H1 (cell line): ENCODE measurements around the gene CCDC88A. TPM values are rescaled to one million over a fixed set of nuclear protein-coding genes. Genes with fewer than 3 reads are reported as not detected.

Source experiments
- CTCF ChIA-PET: fragments of 300-600 bp; sonication (Branson Sonifier 250); formaldehyde crosslinking; loops from one replicate; lab custom pipeline; 2021; ENCODE audit not compliant: partially characterized antibody; lab: Charles Lee
- POLR2A ChIA-PET: fragments of 300-600 bp; sonication (Branson Sonifier 250); formaldehyde crosslinking; loops from one replicate; lab custom pipeline; 2021; ENCODE audit warnings: inconsistent platforms; ENCODE audit not compliant: partially characterized antibody; lab: Charles Lee
- DNase-seq, 2 experiments: peaks; one replicate each; pipeline versions ENCODE4 v3.0.0 to v3.0.0-alpha.2; 2010 to 2022; ENCODE audit warnings: low spot score in 2 of 2, low read depth in 1 of 2, mixed read lengths in 1 of 2
- FAIRE-seq: peaks from 2 replicates; lab custom pipeline; 2011; peaks lifted over from hg19 to GRCh38; lab: Jason Lieb, UNC
- H2AFZ ChIP-seq: 2 replicates; pipeline ENCODE4 v1.8.1; 2012; ENCODE audit warnings: low read length, inconsistent platforms
- H2AK5ac ChIP-seq: 2 replicates; pipeline ENCODE4 v1.6.1; 2013; ENCODE audit warnings: low read depth, low read length
- H2BK120ac ChIP-seq: replicated peaks from 2 replicates; pipeline ENCODE3; 2013; ENCODE audit warnings: low read depth, low read length, inconsistent platforms
- H2BK12ac ChIP-seq: 2 replicates; pipeline ENCODE4 v1.6.1; 2013; ENCODE audit warnings: low read depth, low read length
- H2BK15ac ChIP-seq: 2 replicates; pipeline ENCODE4 v1.6.1; 2013; ENCODE audit warnings: low read length
- H2BK20ac ChIP-seq: 2 replicates; pipeline ENCODE4 v1.6.1; 2013; ENCODE audit warnings: low read length
- H2BK5ac ChIP-seq: 2 replicates; pipeline ENCODE4 v1.6.1; 2013; ENCODE audit warnings: low read depth, low read length
- H3K14ac ChIP-seq: 2 replicates; pipeline ENCODE4 v1.6.1; 2013; ENCODE audit warnings: inconsistent platforms; ENCODE audit not compliant: insufficient read length
- H3K18ac ChIP-seq: 2 replicates; pipeline ENCODE4 v1.6.1; 2013; ENCODE audit warnings: low read length; ENCODE audit errors: extremely low read depth
- H3K23ac ChIP-seq: 2 replicates; pipeline ENCODE4 v1.6.1; 2013; ENCODE audit warnings: inconsistent platforms; ENCODE audit not compliant: insufficient read length
- H3K23me2 ChIP-seq: 2 replicates; pipeline ENCODE4 v1.6.1; 2013; ENCODE audit warnings: low read depth, low read length
- H3K27ac ChIP-seq: 2 replicates; pipeline ENCODE4 v1.6.1; 2011; ENCODE audit warnings: low read depth, low read length, inconsistent platforms
- H3K27me3 ChIP-seq, 4 experiments: replicated peaks in 1 of 4; 1 replicate in 1 of 4; 2 replicates in 3 of 4; pipeline versions ENCODE4 v1.6.1 to v1.8.1; 2011 to 2013; ENCODE audit warnings: low read length in 3 of 4, mild to moderate bottlenecking in 3 of 4, inconsistent platforms in 2 of 4, mixed read lengths in 2 of 4, moderate library complexity in 1 of 4; ENCODE audit not compliant: control insufficient read depth in 3 of 4, insufficient read depth in 3 of 4; ENCODE audit errors: extremely low read depth in 1 of 4
- H3K36me3 ChIP-seq, 4 experiments: 2 replicates each; pipeline versions ENCODE4 v1.6.1 to v1.8.1; 2011 to 2013; ENCODE audit warnings: mild to moderate bottlenecking in 4 of 4, low read length in 3 of 4, moderate library complexity in 2 of 4, control low read depth in 1 of 4, inconsistent platforms in 1 of 4; ENCODE audit not compliant: insufficient read depth in 4 of 4, control insufficient read depth in 2 of 4
- H3K4ac ChIP-seq: replicated peaks from 2 replicates; pipeline ENCODE3; 2013; ENCODE audit warnings: low read length, low read depth, mixed read lengths, inconsistent platforms; ENCODE audit not compliant: insufficient read length
- H3K4me1 ChIP-seq, 4 experiments: replicated peaks in 1 of 4; 1 replicate in 1 of 4; 2 replicates in 3 of 4; pipeline versions ENCODE4 v1.6.1 to v1.8.1; 2011 to 2013; ENCODE audit warnings: low read length in 3 of 4, inconsistent platforms in 2 of 4, mixed read lengths in 1 of 4; ENCODE audit not compliant: insufficient read depth in 4 of 4, control insufficient read depth in 3 of 4
- H3K4me2 ChIP-seq, 2 experiments: 2 replicates each; pipeline versions ENCODE4 v1.6.1 to v1.8.1; 2011 to 2013; ENCODE audit warnings: low read depth in 2 of 2, low read length in 2 of 2, control low read depth in 1 of 2, inconsistent platforms in 1 of 2, mild to moderate bottlenecking in 1 of 2; ENCODE audit not compliant: insufficient read depth in 1 of 2
- H3K4me3 ChIP-seq, 4 experiments: fragments of 200-600, 300-600 bp in 1 of 4; sonication (generic), shearing (Covaris generic), sonication (Bioruptor Twin) in 1 of 4; 2 replicates each; pipeline versions ENCODE4 v1.5.1 to v1.8.1; 2011 to 2016; ENCODE audit warnings: low read length in 4 of 4, low read depth in 3 of 4, control low read depth in 2 of 4, inconsistent platforms in 2 of 4, mild to moderate bottlenecking in 2 of 4, mixed read lengths in 1 of 4, moderate library complexity in 1 of 4; ENCODE audit not compliant: insufficient read depth in 2 of 4; ENCODE audit errors: extremely low read depth in 1 of 4
- H3K56ac ChIP-seq: replicated peaks from 2 replicates; pipeline ENCODE3; 2013; ENCODE audit warnings: low read depth, mild to moderate bottlenecking, mixed read lengths, low read length, inconsistent platforms; ENCODE audit not compliant: insufficient read length
- H3K79me1 ChIP-seq: 2 replicates; pipeline ENCODE4 v1.6.1; 2013; ENCODE audit warnings: low read depth, low read length, control low read depth
- H3K79me2 ChIP-seq, 2 experiments: 2 replicates each; pipeline versions ENCODE4 v1.6.1 to v1.8.1; 2012 to 2013; ENCODE audit warnings: low read length in 2 of 2, mild to moderate bottlenecking in 2 of 2, inconsistent platforms in 1 of 2; ENCODE audit not compliant: insufficient read depth in 2 of 2, control insufficient read depth in 1 of 2
- H3K9ac ChIP-seq, 4 experiments: replicated peaks in 1 of 4; 1 replicate in 1 of 4; 2 replicates in 3 of 4; pipeline versions ENCODE4 v1.6.1 to v1.8.1; 2011 to 2013; ENCODE audit warnings: low read depth in 3 of 4, low read length in 3 of 4, control low read depth in 2 of 4, mild to moderate bottlenecking in 2 of 4, moderate library complexity in 2 of 4, inconsistent platforms in 1 of 4; ENCODE audit errors: extremely low read depth in 1 of 4
- H3K9me3 ChIP-seq, 2 experiments: 2 replicates each; pipeline versions ENCODE4 v1.6.1 to v1.8.1; 2012 to 2013; ENCODE audit warnings: mild to moderate bottlenecking in 2 of 2, moderate library complexity in 2 of 2, control low read depth in 1 of 2, inconsistent platforms in 1 of 2, low read depth in 1 of 2, low read length in 1 of 2, mixed read lengths in 1 of 2; ENCODE audit not compliant: insufficient read depth in 2 of 2
- H4K20me1 ChIP-seq, 2 experiments: replicated peaks in 1 of 2; 2 replicates each; pipeline versions ENCODE3 to v1.8.1; 2011 to 2013; ENCODE audit warnings: inconsistent platforms in 2 of 2, low read length in 2 of 2, mild to moderate bottlenecking in 1 of 2; ENCODE audit not compliant: insufficient read depth in 2 of 2, control insufficient read depth in 1 of 2
- H4K5ac ChIP-seq: 2 replicates; pipeline ENCODE4 v1.6.1; 2013; ENCODE audit warnings: low read length, low read depth, mixed read lengths, inconsistent platforms; ENCODE audit not compliant: insufficient read length
- H4K8ac ChIP-seq: 2 replicates; pipeline ENCODE4 v1.8.0; 2013; ENCODE audit warnings: mild to moderate bottlenecking, moderate library complexity, low read length, inconsistent platforms; ENCODE audit not compliant: insufficient read depth; ENCODE audit errors: extremely low read depth
- H4K91ac ChIP-seq: replicated peaks from 2 replicates; pipeline ENCODE3; 2013; ENCODE audit warnings: low read length, mixed read lengths, inconsistent platforms; ENCODE audit not compliant: insufficient read length
- GTF2F1 ChIP-seq: IDR thresholded peaks from 2 replicates; pipeline ENCODE4 v1.6.1; 2012; ENCODE audit warnings: low read depth, low read length, improper control_type of control experiment, borderline replicate concordance
- WGBS, 2 experiments: shearing (Covaris generic) in 1 of 2; methylation state at CpG; one replicate each; pipeline versions ENCODE4 v1.1.6 to v1.1.7; 2013 to 2015; ENCODE audit warnings: low lambda C conversion rate in 2 of 2, mixed read lengths in 2 of 2, inconsistent platforms in 1 of 2, low coverage in 1 of 2, missing lambda C conversion rate in 1 of 2; ENCODE audit not compliant: insufficient replicate concordance in 2 of 2, insufficient coverage in 1 of 2, insufficient read length in 1 of 2; ENCODE audit errors: extremely low coverage in 1 of 2, missing lambda C conversion rate in 1 of 2; 5-methylcytosine and 5-hydroxymethylcytosine counted together
- polyA plus RNA-seq, 7 experiments: library from polyadenylated mRNA; depleted of rRNA in 3 of 7; stranded (reverse) in 5 of 7; unstranded in 2 of 7; fragments of >200 nt in 5 of 7; fragments of 200-250 nt in 2 of 7; gene quantifications; 1 replicate in 5 of 7; 2 replicates in 1 of 7; 4 replicates in 1 of 7; pipeline versions ENCODE4 v1.2.1 to v1.2.3, GENCODE V29; 2011 to 2013; ENCODE audit warnings: missing spikeins in 2 of 7, mixed read lengths in 2 of 7
- total RNA-seq: library from RNA; stranded (reverse); fragmentation: NEBNext Ultra II Directional; extraction: Animal tissue kit (Norgen Biotek cat#: 25700); gene quantifications from 2 replicates; pipeline ENCODE4 v1.2.1, GENCODE V29; 2021

The CCDC88A gene
- total and polyA plus RNA-seq, 2 of the 8 experiments (the other 6 are each of a cell fraction or from before 2014, with no cell fraction given): 27.0 to 98.0 TPM

DNA sequence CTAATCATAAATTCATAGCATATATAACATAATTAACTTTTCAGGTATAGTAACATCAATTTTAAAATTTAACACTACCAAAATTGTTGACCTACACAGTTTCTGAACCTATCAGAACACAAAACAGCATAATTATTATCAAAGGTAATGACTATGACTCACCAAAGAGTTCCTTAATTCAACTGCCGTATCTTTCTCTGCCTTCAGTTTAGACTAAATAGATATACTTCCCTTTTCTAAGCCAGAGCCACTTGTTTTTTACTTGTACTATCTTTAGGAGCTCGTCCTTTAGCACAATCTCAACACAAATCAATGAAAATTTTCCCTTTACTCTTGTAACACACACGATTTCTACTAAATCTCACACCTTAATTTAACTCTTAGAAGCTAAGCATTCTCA, 54.4 kb downstream of the CCDC88A start:
- Histone ChIP-seq H3K27ac (no peak overlapping the region), H2BK15ac (no peak overlapping the region), H3K18ac (no peak overlapping the region), H3K4ac (no peak overlapping the region), H3K27me3 (no peaks in the 10 kb centered on the region), H4K20me1 (no peaks in the 10 kb centered on the region), H4K8ac (no peak overlapping the region), H4K5ac (no peak overlapping the region), H3K36me3 (peaks cover 0 to 10% (median 0%) of the 10 kb centered on the region in 4 experiments; a peak in 1 of 8 replicates), H3K4me2 (no peak overlapping the region), H3K79me2 (no peaks in the 10 kb centered on the region), H3K23ac (no peak overlapping the region), H2BK20ac (no peak overlapping the region), H2AK5ac (no peak overlapping the region), H4K91ac (no peak overlapping the region), H2AFZ (no peak overlapping the region), H3K4me3 (no peak overlapping the region), H2BK5ac (no peak overlapping the region), H2BK120ac (no peak overlapping the region)
- WGBS, 2 experiments: 86 to 100% methylated on average over 1 to 3 of the region's 3 CpGs
- POLR2A ChIA-PET: no interaction called here
- DNase-seq: no peak
- TF ChIP-seq GTF2F1: no peak
- TF ChIP-seq, all 59 proteins: peak for 0
- Histone ChIP-seq H3K56ac (no peak overlapping the region), H3K9me3 (no peaks in the 10 kb centered on the region), H3K4me1 (no peaks in the 10 kb centered on the region), H3K9ac (no peak overlapping the region), H3K79me1 (no peaks in the 10 kb centered on the region), H3K23me2 (no peaks in the 10 kb centered on the region), H3K14ac (no peak overlapping the region), H2BK12ac (no peak overlapping the region)
- FAIRE-seq: no peak
- CTCF ChIA-PET: interaction anchor here (2.0 kb wide), 1 partner anchor 14 kb away, joined by 6 read pairs; no protein-coding TSS in a partner anchor
